SH-SY5Y (cell line): ENCODE results near the gene DMGDH.

Experiments
- GATA2 ChIP-seq: IDR thresholded peaks from 2 replicates; pipeline ENCODE4 v1.6.1; 2011; ENCODE audit warnings: mild to moderate bottlenecking, low read depth, low read length
- GATA3 ChIP-seq: IDR thresholded peaks from 2 replicates; pipeline ENCODE4 v1.6.1; 2011; ENCODE audit warnings: low read depth, mild to moderate bottlenecking, low read length, moderate library complexity

DNA sequence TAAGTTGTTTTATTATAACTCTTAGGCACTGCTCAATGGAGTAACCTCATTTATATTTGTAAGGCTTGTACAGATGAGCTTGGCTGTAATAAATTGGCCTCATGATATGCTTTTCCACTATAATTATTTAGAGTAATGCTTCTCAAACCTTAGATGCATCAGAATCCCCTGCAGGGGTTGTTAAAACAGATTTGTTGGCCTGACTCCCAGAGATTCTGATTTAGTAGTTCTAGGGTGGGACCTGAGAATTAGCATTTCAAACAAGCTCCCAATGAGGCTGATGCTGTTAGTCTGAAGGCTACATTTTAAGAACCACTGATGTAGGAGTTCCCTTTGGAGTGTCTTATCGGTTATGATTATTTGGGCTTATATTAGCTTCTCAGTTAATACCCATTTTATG lies 46.1 kb downstream of the DMGDH start:
- TF ChIP-seq GATA2 (no peak), GATA3 (no peak)
